H1 (cell line): ENCODE results near the gene RNU6-9. TPM values are rescaled to one million over a fixed set of nuclear protein-coding genes. Genes with fewer than 3 reads are reported as not detected.
A peak's percentile ranks its signal among the peaks of the same experiment; 100 is the strongest.

Experiments used
- CTCF ChIA-PET: fragments of 300-600 bp; sonication (Branson Sonifier 250); formaldehyde crosslinking; loops from one replicate; lab custom pipeline; 2021; ENCODE audit not compliant: partially characterized antibody; lab: Charles Lee
- POLR2A ChIA-PET: fragments of 300-600 bp; sonication (Branson Sonifier 250); formaldehyde crosslinking; loops from one replicate; lab custom pipeline; 2021; ENCODE audit warnings: inconsistent platforms; ENCODE audit not compliant: partially characterized antibody; lab: Charles Lee
- DNase-seq, 2 experiments: peaks; one replicate each; pipeline versions ENCODE4 v3.0.0 to v3.0.0-alpha.2; 2010 to 2022; ENCODE audit warnings: low spot score in 2 of 2, low read depth in 1 of 2, mixed read lengths in 1 of 2
- FAIRE-seq: peaks from 2 replicates; lab custom pipeline; 2011; peaks lifted over from hg19 to GRCh38; lab: Jason Lieb, UNC
- H2AFZ ChIP-seq: 2 replicates; pipeline ENCODE4 v1.8.1; 2012; ENCODE audit warnings: low read length, inconsistent platforms
- H2AK5ac ChIP-seq: 2 replicates; pipeline ENCODE4 v1.6.1; 2013; ENCODE audit warnings: low read depth, low read length
- H2BK120ac ChIP-seq: replicated peaks from 2 replicates; pipeline ENCODE3; 2013; ENCODE audit warnings: low read depth, low read length, inconsistent platforms
- H2BK12ac ChIP-seq: 2 replicates; pipeline ENCODE4 v1.6.1; 2013; ENCODE audit warnings: low read depth, low read length
- H2BK15ac ChIP-seq: 2 replicates; pipeline ENCODE4 v1.6.1; 2013; ENCODE audit warnings: low read length
- H2BK20ac ChIP-seq: 2 replicates; pipeline ENCODE4 v1.6.1; 2013; ENCODE audit warnings: low read length
- H2BK5ac ChIP-seq: 2 replicates; pipeline ENCODE4 v1.6.1; 2013; ENCODE audit warnings: low read depth, low read length
- H3K14ac ChIP-seq: 2 replicates; pipeline ENCODE4 v1.6.1; 2013; ENCODE audit warnings: inconsistent platforms; ENCODE audit not compliant: insufficient read length
- H3K18ac ChIP-seq: 2 replicates; pipeline ENCODE4 v1.6.1; 2013; ENCODE audit warnings: low read length; ENCODE audit errors: extremely low read depth
- H3K23ac ChIP-seq: 2 replicates; pipeline ENCODE4 v1.6.1; 2013; ENCODE audit warnings: inconsistent platforms; ENCODE audit not compliant: insufficient read length
- H3K23me2 ChIP-seq: 2 replicates; pipeline ENCODE4 v1.6.1; 2013; ENCODE audit warnings: low read depth, low read length
- H3K27ac ChIP-seq: 2 replicates; pipeline ENCODE4 v1.6.1; 2011; ENCODE audit warnings: low read depth, low read length, inconsistent platforms
- H3K27me3 ChIP-seq, 4 experiments: replicated peaks in 1 of 4; 1 replicate in 1 of 4; 2 replicates in 3 of 4; pipeline versions ENCODE4 v1.6.1 to v1.8.1; 2011 to 2013; ENCODE audit warnings: low read length in 3 of 4, mild to moderate bottlenecking in 3 of 4, inconsistent platforms in 2 of 4, mixed read lengths in 2 of 4, moderate library complexity in 1 of 4; ENCODE audit not compliant: control insufficient read depth in 3 of 4, insufficient read depth in 3 of 4; ENCODE audit errors: extremely low read depth in 1 of 4
- H3K36me3 ChIP-seq, 4 experiments: 2 replicates each; pipeline versions ENCODE4 v1.6.1 to v1.8.1; 2011 to 2013; ENCODE audit warnings: mild to moderate bottlenecking in 4 of 4, low read length in 3 of 4, moderate library complexity in 2 of 4, control low read depth in 1 of 4, inconsistent platforms in 1 of 4; ENCODE audit not compliant: insufficient read depth in 4 of 4, control insufficient read depth in 2 of 4
- H3K4ac ChIP-seq: replicated peaks from 2 replicates; pipeline ENCODE3; 2013; ENCODE audit warnings: low read length, low read depth, mixed read lengths, inconsistent platforms; ENCODE audit not compliant: insufficient read length
- H3K4me1 ChIP-seq, 4 experiments: replicated peaks in 1 of 4; 1 replicate in 1 of 4; 2 replicates in 3 of 4; pipeline versions ENCODE4 v1.6.1 to v1.8.1; 2011 to 2013; ENCODE audit warnings: low read length in 3 of 4, inconsistent platforms in 2 of 4, mixed read lengths in 1 of 4; ENCODE audit not compliant: insufficient read depth in 4 of 4, control insufficient read depth in 3 of 4
- H3K4me2 ChIP-seq, 2 experiments: 2 replicates each; pipeline versions ENCODE4 v1.6.1 to v1.8.1; 2011 to 2013; ENCODE audit warnings: low read depth in 2 of 2, low read length in 2 of 2, control low read depth in 1 of 2, inconsistent platforms in 1 of 2, mild to moderate bottlenecking in 1 of 2; ENCODE audit not compliant: insufficient read depth in 1 of 2
- H3K4me3 ChIP-seq, 4 experiments: fragments of 200-600, 300-600 bp in 1 of 4; sonication (generic), shearing (Covaris generic), sonication (Bioruptor Twin) in 1 of 4; 2 replicates each; pipeline versions ENCODE4 v1.5.1 to v1.8.1; 2011 to 2016; ENCODE audit warnings: low read length in 4 of 4, low read depth in 3 of 4, control low read depth in 2 of 4, inconsistent platforms in 2 of 4, mild to moderate bottlenecking in 2 of 4, mixed read lengths in 1 of 4, moderate library complexity in 1 of 4; ENCODE audit not compliant: insufficient read depth in 2 of 4; ENCODE audit errors: extremely low read depth in 1 of 4
- H3K56ac ChIP-seq: replicated peaks from 2 replicates; pipeline ENCODE3; 2013; ENCODE audit warnings: low read depth, mild to moderate bottlenecking, mixed read lengths, low read length, inconsistent platforms; ENCODE audit not compliant: insufficient read length
- H3K79me1 ChIP-seq: 2 replicates; pipeline ENCODE4 v1.6.1; 2013; ENCODE audit warnings: low read depth, low read length, control low read depth
- H3K79me2 ChIP-seq, 2 experiments: 2 replicates each; pipeline versions ENCODE4 v1.6.1 to v1.8.1; 2012 to 2013; ENCODE audit warnings: low read length in 2 of 2, mild to moderate bottlenecking in 2 of 2, inconsistent platforms in 1 of 2; ENCODE audit not compliant: insufficient read depth in 2 of 2, control insufficient read depth in 1 of 2
- H3K9ac ChIP-seq, 4 experiments: replicated peaks in 1 of 4; 1 replicate in 1 of 4; 2 replicates in 3 of 4; pipeline versions ENCODE4 v1.6.1 to v1.8.1; 2011 to 2013; ENCODE audit warnings: low read depth in 3 of 4, low read length in 3 of 4, control low read depth in 2 of 4, mild to moderate bottlenecking in 2 of 4, moderate library complexity in 2 of 4, inconsistent platforms in 1 of 4; ENCODE audit errors: extremely low read depth in 1 of 4
- H3K9me3 ChIP-seq, 2 experiments: 2 replicates each; pipeline versions ENCODE4 v1.6.1 to v1.8.1; 2012 to 2013; ENCODE audit warnings: mild to moderate bottlenecking in 2 of 2, moderate library complexity in 2 of 2, control low read depth in 1 of 2, inconsistent platforms in 1 of 2, low read depth in 1 of 2, low read length in 1 of 2, mixed read lengths in 1 of 2; ENCODE audit not compliant: insufficient read depth in 2 of 2
- H4K20me1 ChIP-seq, 2 experiments: replicated peaks in 1 of 2; 2 replicates each; pipeline versions ENCODE3 to v1.8.1; 2011 to 2013; ENCODE audit warnings: inconsistent platforms in 2 of 2, low read length in 2 of 2, mild to moderate bottlenecking in 1 of 2; ENCODE audit not compliant: insufficient read depth in 2 of 2, control insufficient read depth in 1 of 2
- H4K5ac ChIP-seq: 2 replicates; pipeline ENCODE4 v1.6.1; 2013; ENCODE audit warnings: low read length, low read depth, mixed read lengths, inconsistent platforms; ENCODE audit not compliant: insufficient read length
- H4K8ac ChIP-seq: 2 replicates; pipeline ENCODE4 v1.8.0; 2013; ENCODE audit warnings: mild to moderate bottlenecking, moderate library complexity, low read length, inconsistent platforms; ENCODE audit not compliant: insufficient read depth; ENCODE audit errors: extremely low read depth
- H4K91ac ChIP-seq: replicated peaks from 2 replicates; pipeline ENCODE3; 2013; ENCODE audit warnings: low read length, mixed read lengths, inconsistent platforms; ENCODE audit not compliant: insufficient read length
- ASH2L ChIP-seq: fragments of 200-600, 300-600 bp; sonication (generic); IDR thresholded peaks from one replicate; pipeline ENCODE4 v1.7.1; 2017; ENCODE audit warnings: low read length
- JUND ChIP-seq: IDR thresholded peaks from 2 replicates; pipeline ENCODE4 v1.6.1; 2011; ENCODE audit warnings: mild to moderate bottlenecking, improper control_type of control experiment, low read length
- POU5F1 ChIP-seq: IDR thresholded peaks from 2 replicates; pipeline ENCODE4 v1.6.1; 2011; ENCODE audit warnings: low read depth, mild to moderate bottlenecking, low read length, moderate library complexity
- SIN3A ChIP-seq, 2 experiments: IDR thresholded peaks in 1 of 2; conservative IDR thresholded peaks in 1 of 2; 2 replicates each; pipeline ENCODE4 v1.6.1; 2011 to 2012; ENCODE audit warnings: low read length in 2 of 2, improper control_type of control experiment in 1 of 2, low read depth in 1 of 2, mild to moderate bottlenecking in 1 of 2
- SUZ12 ChIP-seq: fragments of 200-600 bp; sonication (generic); IDR thresholded peaks from 2 replicates; pipeline ENCODE4 v1.6.1; 2012; ENCODE audit warnings: mild to moderate bottlenecking, inconsistent platforms, low read length, moderate library complexity, mixed read lengths
- TAF1 ChIP-seq: IDR thresholded peaks from 2 replicates; pipeline ENCODE4 v1.6.1; 2011; ENCODE audit warnings: mild to moderate bottlenecking, low read depth, low read length
- YY1 ChIP-seq: IDR thresholded peaks from 2 replicates; pipeline ENCODE4 v1.6.1; 2011; ENCODE audit warnings: low read depth, mild to moderate bottlenecking, low read length
- WGBS, 2 experiments: shearing (Covaris generic) in 1 of 2; methylation state at CpG; one replicate each; pipeline versions ENCODE4 v1.1.6 to v1.1.7; 2013 to 2015; ENCODE audit warnings: low lambda C conversion rate in 2 of 2, mixed read lengths in 2 of 2, inconsistent platforms in 1 of 2, low coverage in 1 of 2, missing lambda C conversion rate in 1 of 2; ENCODE audit not compliant: insufficient replicate concordance in 2 of 2, insufficient coverage in 1 of 2, insufficient read length in 1 of 2; ENCODE audit errors: extremely low coverage in 1 of 2, missing lambda C conversion rate in 1 of 2; 5-methylcytosine and 5-hydroxymethylcytosine counted together
- polyA plus RNA-seq, 7 experiments: library from polyadenylated mRNA; depleted of rRNA in 3 of 7; stranded (reverse) in 5 of 7; unstranded in 2 of 7; fragments of >200 nt in 5 of 7; fragments of 200-250 nt in 2 of 7; gene quantifications; 1 replicate in 5 of 7; 2 replicates in 1 of 7; 4 replicates in 1 of 7; pipeline versions ENCODE4 v1.2.1 to v1.2.3, GENCODE V29; 2011 to 2013; ENCODE audit warnings: missing spikeins in 2 of 7, mixed read lengths in 2 of 7
- total RNA-seq: library from RNA; stranded (reverse); fragmentation: NEBNext Ultra II Directional; extraction: Animal tissue kit (Norgen Biotek cat#: 25700); gene quantifications from 2 replicates; pipeline ENCODE4 v1.2.1, GENCODE V29; 2021

The RNU6-9 gene
- total and polyA plus RNA-seq, 2 of the 8 experiments (the other 6 are each of a cell fraction or from before 2014, with no cell fraction given), result not detected

- Histone ChIP-seq H2BK20ac (no peak within 1 kb of the TSS), H3K27ac (peak within 1 kb of the TSS; percentile 39; the same call in 1 of the 2 replicates), H4K91ac (peak within 1 kb of the TSS; percentile 85), H4K8ac (peak within 1 kb of the TSS; percentile 38), H3K4me2 (peak within 1 kb of the TSS; percentile 71 to 84), H3K9ac (peak within 1 kb of the TSS in 3 of 4 experiments; percentile 34 to 68 (median 57); a peak in 5 of 7 replicates), H3K4me3 (peak within 1 kb of the TSS; percentile 65 to 97 (median 76)), H4K5ac (peak within 1 kb of the TSS; percentile 78), H3K23ac (no peak within 1 kb of the TSS), H2AFZ (no peak within 1 kb of the TSS; the same call in 1 of the 2 replicates), H3K14ac (no peak within 1 kb of the TSS), H3K4ac (peak within 1 kb of the TSS; percentile 8), H3K36me3 (peaks cover 0 to 9% (median 3%) of the 10 kb centered on the region in 4 experiments; a peak in 2 of 8 replicates), H3K23me2 (peaks cover 6% of the 10 kb centered on the region), H2BK120ac (no peak within 1 kb of the TSS), H2BK15ac (no peak within 1 kb of the TSS), H2AK5ac (no peak within 1 kb of the TSS), H2BK12ac (peak within 1 kb of the TSS; percentile 82; the same call in 1 of the 2 replicates), H4K20me1 (peaks cover 0 to 8% of the 10 kb centered on the region in 2 experiments), H3K9me3 (no peaks in the 10 kb centered on the region), H3K4me1 (peaks cover 2 to 8% (median 6%) of the 10 kb centered on the region in 4 experiments), H3K18ac (peak within 1 kb of the TSS; percentile 32), H3K79me1 (peaks cover 6% of the 10 kb centered on the region; the same call in 1 of the 2 replicates), H3K27me3 (peaks cover 6 to 8% (median 8%) of the 10 kb centered on the region in 4 experiments), H3K56ac (peak within 1 kb of the TSS; percentile 32), H2BK5ac (peak within 1 kb of the TSS; percentile 61; the same call in 1 of the 2 replicates), H3K79me2 (peaks cover 0 to 19% of the 10 kb centered on the region in 2 experiments; a peak in 2 of 4 replicates)
- DNase-seq (peak in 1 of 2 experiments; percentile 75), FAIRE-seq (no peak)
- TF ChIP-seq SIN3A (conservative IDR thresholded peaks at IDR 0.05 in 1 of 2, IDR thresholded peaks at IDR 0.05 in 1 of 2; ENCODE audit: low read depth in 1 of 2, low read length in 2 of 2) (0 out of 4 replicates have a peak, but pooled peaks of 1 of the 2 experiments have one; percentile 4), POU5F1 (no peak), TAF1 (no peak), SUZ12 (no peak), YY1 (peak; percentile 5; the same call in 1 of the 2 replicates), ASH2L (peak; percentile 23), JUND (no peak)
- WGBS, 2 experiments, result 3% methylated on average over 42 of the region's 97 CpGs; no CpG with 5 or more reads in 1 of the 2 experiments
- POLR2A ChIA-PET, result interaction anchor here (1.9 to 3.3 kb wide), 2 partner anchors 31 to 101 kb away, joined by 5 to 16 read pairs; partner anchors contain the start of gene CNN2
- CTCF ChIA-PET, result interaction anchor here (1.6 to 3.7 kb wide), 3 partner anchors 13 to 97 kb away, joined by 3 to 113 read pairs (median 15); partner anchors contain the start of gene WDR18
Observed at GRCh38 chr19:925526-926322, 32.4 kb downstream of the RNU6-9 start, which contains the start of gene ARID3A. ARID3A (plus strand) TSS chr19:926035; CDS start chr19:929529, 3,494 bp downstream.
